ENCODE measurements around the gene SPTBN1. TPM values are rescaled to one million over a fixed set of nuclear protein-coding genes. Genes with fewer than 3 reads are reported as not detected.

Gene SPTBN1
- total RNA-seq, 1 donor from 2014 or later = 229 TPM

GRCh38 chr2:54575379-54575888, 119.3 kb downstream of the SPTBN1 start:
- DNase-seq = no peak

GRCh38 chr2:54577035-54577434, 120.9 kb downstream of the SPTBN1 start:
- DNase-seq = no peak

- DNase-seq = peak; percentile 40
Observed at GRCh38 chr2:54577944-54578647, 122.0 kb downstream of the SPTBN1 start.

DNA sequence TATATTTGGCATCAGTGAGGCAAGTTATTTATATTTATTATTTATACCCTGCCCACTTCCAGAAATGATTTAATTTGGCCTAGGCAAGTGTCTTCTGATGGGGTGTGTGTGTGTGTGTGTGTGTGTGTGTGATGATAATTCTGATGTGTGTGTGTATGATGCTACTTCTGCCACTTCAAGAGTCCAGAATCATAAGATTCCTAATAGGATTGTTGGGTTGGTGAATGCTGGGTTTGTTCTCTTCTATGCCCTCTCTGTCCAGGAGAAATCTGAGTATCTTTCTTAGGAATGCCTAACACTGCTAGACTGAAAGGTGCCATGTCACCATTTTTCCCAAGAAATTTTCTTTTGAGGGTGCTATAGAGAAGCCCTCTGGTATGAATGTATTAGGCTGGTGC, 122.5 kb downstream of the SPTBN1 start:
- no peak for DNase-seq

DNA sequence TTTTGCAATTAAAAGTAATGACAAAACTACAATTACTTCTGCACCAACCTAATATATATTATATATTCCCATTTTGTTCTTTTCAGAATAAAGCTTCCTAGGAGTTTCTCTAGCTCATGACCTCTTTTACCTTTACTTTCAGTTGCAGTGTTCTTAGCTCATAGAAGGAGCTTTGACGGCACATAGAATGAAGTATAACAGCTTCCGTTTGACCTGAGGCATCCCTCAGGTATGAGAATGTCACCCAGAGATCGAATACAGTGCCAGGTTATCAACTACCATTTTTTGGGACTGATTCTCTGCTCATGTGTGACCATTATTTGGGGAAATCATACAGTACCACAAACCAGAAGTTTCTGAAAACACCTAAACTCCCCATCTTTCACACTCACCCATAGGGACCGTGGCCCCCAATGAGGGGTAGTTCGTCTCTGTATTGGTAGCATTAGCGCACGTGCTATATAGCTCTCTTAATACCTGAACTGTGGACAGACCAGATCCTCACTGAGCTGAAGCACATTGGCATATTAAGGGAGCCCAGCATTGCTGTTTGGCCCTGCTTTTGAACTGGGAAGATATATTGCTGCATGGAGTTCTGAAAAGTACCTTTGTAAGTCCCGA, 123.0 kb downstream of the SPTBN1 start:
- no peak for DNase-seq

DNA sequence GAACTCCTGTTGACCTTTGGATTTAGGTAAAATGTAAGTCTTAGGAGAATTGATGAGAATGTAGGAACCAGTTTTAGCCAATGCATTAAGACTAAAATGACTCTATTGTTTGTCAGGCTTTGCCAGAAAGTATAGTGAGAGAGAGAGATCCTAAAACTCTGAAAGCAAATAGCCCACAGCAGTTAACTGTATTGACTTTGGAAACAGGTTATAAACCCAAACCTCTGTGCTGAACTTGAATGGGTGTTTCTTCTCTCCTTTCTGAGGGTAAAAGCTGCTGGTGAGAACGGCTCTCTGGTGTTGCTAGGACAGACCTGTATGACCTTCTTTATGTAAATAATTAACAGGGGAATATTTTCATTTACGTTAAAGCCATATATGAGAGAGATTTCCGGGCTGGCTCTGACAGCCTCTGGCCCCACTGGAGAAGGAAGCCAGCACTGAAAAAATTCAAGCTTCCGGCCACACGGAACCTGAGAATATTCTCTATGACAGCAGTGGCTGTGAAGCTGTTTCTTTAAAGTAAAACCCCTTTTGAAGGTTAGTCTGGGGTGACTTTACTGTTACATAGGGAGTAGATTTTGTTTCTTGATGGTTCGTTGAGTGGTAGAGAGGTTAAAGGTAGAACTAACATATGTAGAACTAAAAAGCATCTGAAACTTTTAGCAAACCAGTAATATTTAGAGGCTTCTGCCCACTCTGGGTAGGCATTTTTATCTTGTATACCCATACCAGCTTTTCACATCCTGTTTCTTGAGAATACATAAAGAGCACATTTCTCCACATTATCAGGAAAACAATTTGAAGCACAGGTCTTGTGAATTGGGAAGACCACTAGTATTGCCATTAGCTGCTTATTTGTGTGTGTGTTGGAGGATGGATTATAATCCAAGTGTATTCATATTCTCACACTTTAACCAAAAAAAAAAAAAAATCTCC, 123.8 kb downstream of the SPTBN1 start:
- no peak for DNase-seq

DNA sequence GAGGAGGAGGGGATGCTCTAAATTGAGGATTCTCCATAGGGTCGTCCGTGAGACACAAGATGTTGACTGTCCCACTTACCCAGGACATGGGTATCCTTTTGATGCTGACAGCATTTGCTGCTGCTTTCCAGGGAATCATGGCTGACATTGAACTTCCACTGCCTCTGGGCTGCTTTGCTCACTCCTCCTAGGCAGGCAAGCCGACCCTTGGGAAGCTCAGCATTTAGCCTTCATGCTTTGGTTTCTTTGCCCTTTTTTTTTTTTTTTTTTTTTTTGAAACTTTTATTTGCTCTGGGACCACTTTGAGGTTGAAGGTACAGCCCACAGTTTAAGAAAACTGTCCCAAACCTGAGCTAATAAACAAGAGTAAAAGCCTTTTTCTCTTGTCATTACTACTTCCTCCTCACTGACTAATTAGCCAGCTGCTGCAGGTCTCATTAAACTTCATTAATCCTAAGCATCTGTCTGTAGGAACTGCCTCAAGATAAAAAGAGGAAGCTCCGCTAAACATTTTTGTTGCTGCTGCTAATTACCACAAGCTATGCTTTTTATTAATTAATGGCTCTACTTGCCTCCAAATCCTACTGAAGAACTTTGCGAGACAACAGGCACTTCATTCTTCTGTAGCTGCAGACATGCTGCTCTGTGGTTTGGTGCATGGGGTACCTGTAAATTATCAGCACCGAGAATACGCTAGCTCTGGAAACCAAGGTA, 125.4 kb downstream of the SPTBN1 start:
- no peak for DNase-seq

GRCh38 chr2:54582987-54583386, 126.9 kb downstream of the SPTBN1 start:
- DNase-seq = no peak

DNA sequence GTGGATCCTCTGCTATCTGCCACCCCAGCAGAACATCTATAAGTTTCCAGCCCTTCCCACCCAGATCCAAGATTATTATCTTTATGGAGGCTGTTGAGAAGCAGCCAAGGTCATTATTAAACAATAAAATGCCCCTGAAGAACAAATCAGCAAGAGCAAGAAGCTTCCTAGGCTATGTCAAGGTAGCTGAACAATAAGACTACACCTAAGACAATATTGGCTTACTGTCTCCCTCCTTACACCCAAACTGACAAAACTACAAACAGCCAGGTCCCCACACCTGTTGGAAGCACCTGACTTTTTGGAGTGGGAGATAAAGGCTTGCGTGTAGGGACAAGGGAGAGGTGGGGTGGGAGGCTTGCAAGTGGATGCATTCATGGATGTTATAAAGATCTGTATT, 128.5 kb downstream of the SPTBN1 start:
- DNase-seq = no peak

DNA sequence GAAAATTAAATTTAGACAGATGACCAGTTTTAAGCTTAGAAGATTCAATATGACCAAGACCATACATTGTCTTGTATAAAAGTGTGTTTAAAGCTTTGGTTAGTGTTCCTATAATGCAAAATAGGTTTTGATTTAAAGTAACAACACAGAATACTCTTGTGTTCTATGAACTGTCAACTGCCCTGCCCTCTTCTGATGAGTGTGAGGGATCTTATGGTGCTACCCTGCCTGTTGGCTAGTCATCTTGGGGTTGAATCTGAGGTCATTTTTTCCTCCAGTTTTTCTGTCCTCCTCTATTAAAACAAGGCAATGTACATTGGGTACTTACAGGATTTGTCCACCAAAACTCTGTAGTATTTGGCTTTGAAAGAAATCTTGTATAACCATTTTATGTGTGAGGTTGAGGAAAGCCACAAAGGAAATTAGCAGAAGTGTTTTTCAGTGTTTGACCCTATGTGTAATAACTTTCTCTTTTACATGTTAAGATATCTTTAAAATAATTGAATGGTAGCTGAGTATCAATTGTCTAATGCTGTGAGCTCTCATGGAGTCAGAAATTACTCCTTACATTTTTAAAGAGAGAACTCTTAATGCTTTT, 129.1 kb downstream of the SPTBN1 start:
- DNase-seq = no peak

- DNase-seq = no peak
Observed at GRCh38 chr2:54586062-54586461, 129.9 kb downstream of the SPTBN1 start.

GRCh38 chr2:54586494-54586893, 130.4 kb downstream of the SPTBN1 start:
- DNase-seq = no peak

DNA sequence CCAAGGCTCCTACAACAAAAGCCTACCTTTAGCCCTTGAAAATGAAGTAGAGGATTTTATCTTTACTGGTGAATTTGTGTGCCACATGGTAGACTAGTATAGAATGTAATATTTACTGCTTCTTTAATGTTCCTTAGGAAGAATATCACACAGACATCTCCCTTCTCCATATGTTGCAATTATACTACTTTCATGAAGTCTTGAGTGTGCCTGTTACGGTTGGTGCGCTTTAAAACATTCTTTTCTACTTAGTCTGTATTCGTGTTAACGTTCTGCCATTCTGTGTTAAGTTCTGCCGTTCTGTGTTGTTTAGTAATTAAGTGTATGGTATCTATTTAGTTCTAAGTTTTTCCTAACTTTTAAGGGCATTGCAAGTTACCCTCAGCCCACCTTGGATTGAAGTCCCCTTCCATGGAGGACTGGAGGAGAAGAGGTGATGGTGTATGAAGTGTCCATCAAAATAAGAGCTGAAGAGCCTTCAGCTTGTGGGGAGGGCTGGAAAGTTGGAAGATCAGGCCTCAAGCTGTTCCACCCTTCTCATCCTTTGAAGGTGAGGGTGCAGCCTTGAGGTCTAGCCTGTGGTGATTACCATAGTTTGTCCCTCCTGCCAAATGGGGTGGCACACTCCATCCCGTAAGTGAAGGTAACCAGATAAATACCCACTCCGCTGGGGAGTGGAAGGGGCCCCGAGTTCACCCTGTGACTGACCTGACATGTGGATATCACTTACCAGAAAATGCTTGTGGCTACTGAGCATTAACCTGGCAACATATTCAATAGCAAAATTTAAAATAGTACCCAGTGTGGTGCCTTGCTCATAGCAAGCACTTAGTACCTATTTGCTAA, 131.3 kb downstream of the SPTBN1 start:
- DNase-seq = no peak

DNA sequence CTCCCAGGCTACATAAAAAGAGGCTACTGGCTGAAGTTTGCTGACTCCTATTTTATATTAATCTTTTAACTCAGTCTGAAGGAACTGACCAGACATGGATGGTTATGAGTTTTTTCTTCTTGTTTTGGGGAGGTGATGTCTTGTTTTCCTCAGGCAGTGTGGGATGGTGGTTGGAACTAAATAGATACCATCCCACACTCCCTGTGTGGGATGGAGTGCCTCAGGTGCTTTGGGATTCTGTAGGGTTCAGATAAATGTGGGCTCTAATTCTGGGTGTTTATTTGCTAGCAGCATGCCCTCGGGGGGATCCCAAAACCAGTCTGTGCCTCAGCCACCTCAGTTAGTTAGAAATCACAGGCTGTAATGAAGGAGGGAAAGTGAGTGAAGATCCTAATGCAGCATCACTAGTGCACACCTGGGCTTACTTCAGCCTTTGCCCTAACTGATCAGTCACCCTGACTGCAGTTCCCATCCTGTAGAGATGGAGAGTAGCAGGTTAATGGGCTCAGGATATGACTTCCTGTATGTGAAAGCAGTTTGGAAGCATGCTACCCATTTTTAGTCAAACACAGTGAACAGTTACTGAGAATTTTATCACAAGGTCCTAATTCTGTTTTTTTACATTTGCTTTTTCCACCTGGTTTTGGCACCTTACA, 132.2 kb downstream of the SPTBN1 start:
- DNase-seq = no peak

DNA sequence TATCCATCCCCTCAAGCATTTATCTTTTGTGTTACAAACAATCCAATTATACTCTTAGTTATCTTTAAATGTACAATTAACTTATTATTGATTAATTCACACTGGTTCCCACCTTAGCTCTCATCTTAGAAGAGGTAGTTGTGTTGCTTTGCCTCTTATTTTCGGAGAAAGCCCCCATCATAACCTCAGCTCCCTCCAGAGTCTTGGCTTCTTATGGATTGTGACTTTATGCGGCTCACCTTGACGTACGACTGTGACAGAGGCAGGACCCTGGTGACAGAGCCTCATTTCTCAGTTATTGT, 132.9 kb downstream of the SPTBN1 start:
- no peak for DNase-seq

DNA sequence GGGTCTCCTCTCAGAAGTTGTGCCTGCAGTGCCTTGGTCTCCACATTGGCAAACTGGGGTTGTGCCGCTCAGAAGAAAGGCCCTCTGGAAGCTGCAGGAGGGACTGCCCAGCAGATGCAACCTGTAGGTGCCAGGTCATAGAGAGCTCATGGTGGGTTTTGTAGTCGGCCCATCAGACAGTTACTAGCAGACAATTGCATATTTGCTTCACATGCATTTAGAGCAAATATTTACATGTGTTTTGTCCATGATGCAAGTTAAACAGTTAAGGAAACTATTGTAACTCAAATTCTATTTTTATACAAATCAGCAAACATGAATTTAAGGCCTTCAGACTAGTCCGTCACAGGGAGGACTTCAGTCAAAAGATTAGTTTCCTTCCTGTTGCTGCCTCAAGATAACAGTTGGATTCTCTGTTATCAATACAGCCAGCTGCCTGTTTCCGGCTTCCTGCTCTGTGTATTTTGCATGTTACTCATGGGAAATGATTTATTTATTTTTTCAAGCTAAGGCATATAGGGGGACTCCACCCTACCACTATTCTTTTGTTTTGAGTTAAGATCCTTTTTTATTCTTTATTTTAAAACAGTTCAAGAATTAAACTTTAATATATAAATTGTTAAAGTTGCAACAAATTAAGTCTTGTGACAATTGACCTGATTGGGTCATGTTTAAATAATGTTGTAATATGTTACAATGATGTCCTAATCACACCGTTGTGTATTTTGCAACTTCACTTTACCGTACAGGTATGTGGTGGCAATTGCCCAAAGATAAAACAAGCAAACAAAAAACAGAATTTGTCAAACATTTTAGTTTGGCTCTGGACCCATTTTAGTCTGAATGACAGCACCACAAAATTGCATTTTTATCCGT, 133.5 kb downstream of the SPTBN1 start:
- DNase-seq = peak; percentile 47

DNA sequence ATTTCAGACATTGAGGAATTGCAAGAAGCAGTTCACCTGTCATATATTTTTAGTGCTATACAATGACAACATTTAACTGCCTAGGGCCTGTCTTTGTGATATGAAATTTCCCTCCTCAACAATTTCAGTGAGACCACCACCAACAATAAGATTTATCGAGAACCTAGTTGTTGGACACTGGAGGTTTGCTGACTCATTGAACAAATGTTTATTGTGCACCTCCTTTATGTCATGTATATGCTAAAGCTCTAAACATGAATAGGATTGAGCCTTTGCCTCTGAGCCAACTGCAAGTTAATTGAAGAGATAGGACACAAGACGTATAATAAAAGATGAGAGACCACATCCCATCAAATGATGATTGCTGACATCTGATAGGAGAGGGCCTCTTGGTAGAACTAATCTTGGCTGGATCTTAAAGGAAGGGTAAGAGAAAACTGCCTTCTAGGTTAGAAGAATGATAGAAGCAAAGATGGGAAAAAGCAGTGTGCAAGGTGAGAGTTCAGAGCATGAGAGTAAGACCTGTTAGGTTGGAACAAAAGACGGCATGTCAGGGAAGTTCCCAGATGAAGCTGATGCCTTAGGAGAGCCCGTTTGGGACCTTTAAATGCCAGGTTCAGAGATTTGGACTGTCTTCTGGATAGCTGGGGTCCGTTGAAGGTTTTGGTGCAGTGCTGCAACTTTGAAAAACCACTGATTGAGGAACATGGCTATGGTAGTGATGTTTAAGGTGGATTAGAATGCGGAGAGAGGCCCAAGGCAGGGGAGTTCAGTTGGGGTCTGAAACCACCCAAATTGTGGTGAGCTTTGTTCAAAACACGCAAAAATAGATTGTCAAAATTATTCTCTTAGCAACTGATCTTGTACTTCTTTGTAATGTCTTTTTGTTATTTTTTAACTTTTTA, 134.3 kb downstream of the SPTBN1 start:
- DNase-seq = no peak

GRCh38 chr2:54591551-54591950, 135.4 kb downstream of the SPTBN1 start:
- no peak for DNase-seq

All from skin of body (tissue), 2 donors.